Measurements from ENCODE around the gene DLGAP4. TPM values are rescaled to one million over a fixed set of nuclear protein-coding genes. Genes with fewer than 3 reads are reported as not detected.

Gene DLGAP4
- total and polyA plus RNA-seq, 2 of the 8 experiments (the other 6 are each of a cell fraction or from before 2014, with no cell fraction given), result 41.2 to 57.2 TPM

- FAIRE-seq (no peak), DNase-seq (ENCODE audit: low read depth in 1 of 2, low spot score in 2 of 2) (no peak)
- Histone ChIP-seq H2BK12ac (ENCODE audit: low read depth, low read length) (no peak overlapping the region), H2BK5ac (ENCODE audit: low read depth, low read length) (no peak overlapping the region), H4K20me1 (replicated peaks in 1 of 2; ENCODE audit: control insufficient read depth in 1 of 2, insufficient read depth in 2 of 2, low read length in 2 of 2) (peaks cover 0 to 6% of the 10 kb centered on the region in 2 experiments), H3K14ac (ENCODE audit: insufficient read length) (no peak overlapping the region), H3K4me3 (ENCODE audit: extremely low read depth in 1 of 4, insufficient read depth in 2 of 4, low read depth in 3 of 4, low read length in 4 of 4) (no peak overlapping the region), H2AK5ac (ENCODE audit: low read depth, low read length) (no peak overlapping the region), H2BK120ac (replicated peaks; ENCODE audit: low read depth, low read length) (no peak overlapping the region), H3K9ac (replicated peaks in 1 of 4; ENCODE audit: extremely low read depth in 1 of 4, low read depth in 3 of 4, low read length in 3 of 4) (no peak overlapping the region), H3K56ac (replicated peaks; ENCODE audit: insufficient read length, low read depth, low read length) (no peak overlapping the region), H3K4ac (replicated peaks; ENCODE audit: insufficient read length, low read depth, low read length) (no peak overlapping the region), H4K91ac (replicated peaks; ENCODE audit: insufficient read length, low read length) (no peak overlapping the region), H4K5ac (ENCODE audit: insufficient read length, low read depth, low read length) (no peak overlapping the region), H2BK15ac (ENCODE audit: low read length) (no peak overlapping the region), H3K79me1 (ENCODE audit: low read depth, low read length) (no peaks in the 10 kb centered on the region; the same call in 1 of the 2 replicates), H4K8ac (ENCODE audit: extremely low read depth, insufficient read depth, low read length) (no peak overlapping the region), H3K79me2 (ENCODE audit: control insufficient read depth in 1 of 2, insufficient read depth in 2 of 2, low read length in 2 of 2) (no peaks in the 10 kb centered on the region), H3K4me1 (replicated peaks in 1 of 4; ENCODE audit: control insufficient read depth in 3 of 4, insufficient read depth in 4 of 4, low read length in 3 of 4) (peaks cover 0 to 13% (median 8%) of the 10 kb centered on the region in 4 experiments; a peak in 5 of 7 replicates), H2AFZ (ENCODE audit: low read length) (no peak overlapping the region), H2BK20ac (ENCODE audit: low read length) (no peak overlapping the region), H3K36me3 (ENCODE audit: control insufficient read depth in 2 of 4, insufficient read depth in 4 of 4, low read length in 3 of 4) (no peaks in the 10 kb centered on the region; a peak in 1 of 8 replicates), H3K9me3 (ENCODE audit: insufficient read depth in 2 of 2, low read depth in 1 of 2, low read length in 1 of 2) (no peaks in the 10 kb centered on the region), H3K27me3 (replicated peaks in 1 of 4; ENCODE audit: control insufficient read depth in 3 of 4, extremely low read depth in 1 of 4, insufficient read depth in 3 of 4, low read length in 3 of 4) (no peaks in the 10 kb centered on the region; a peak in 1 of 7 replicates), H3K27ac (ENCODE audit: low read depth, low read length) (no peak overlapping the region), H3K23me2 (ENCODE audit: low read depth, low read length) (no peaks in the 10 kb centered on the region), H3K18ac (ENCODE audit: extremely low read depth, low read length) (no peak overlapping the region), H3K23ac (ENCODE audit: insufficient read length) (no peak overlapping the region), H3K4me2 (ENCODE audit: insufficient read depth in 1 of 2, low read depth in 2 of 2, low read length in 2 of 2) (no peak overlapping the region)
- ChIA-PET POLR2A (ENCODE audit: partially characterized antibody) (no interaction called here), CTCF (ENCODE audit: partially characterized antibody) (interaction anchor here (1.1 to 2.1 kb wide), 8 partner anchors 8 to 98 kb away, joined by 3 to 7 read pairs (median 4); no protein-coding TSS in a partner anchor)
- no peak for TF ChIP-seq CTCF (IDR thresholded peaks at IDR 0.05; ENCODE audit: control extremely low read depth in 1 of 3, insufficient read depth in 1 of 3, low read depth in 1 of 3, low read length in 3 of 3)
- TF ChIP-seq CBX8 (IDR thresholded peaks at IDR 0.05; ENCODE audit: borderline replicate concordance, low read depth, low read length), result no peak
- TF ChIP-seq MAX (IDR thresholded peaks at IDR 0.05), result no peak
- TF ChIP-seq PHF8 (conservative IDR thresholded peaks at IDR 0.05; ENCODE audit: low read depth, low read length), result no peak
- WGBS, 2 experiments (ENCODE audit: extremely low coverage in 1 of 2, insufficient coverage in 1 of 2, insufficient read length in 1 of 2, insufficient replicate concordance in 2 of 2, low coverage in 1 of 2, low lambda C conversion rate in 2 of 2, missing lambda C conversion rate in 1 of 2), result 91% methylated on average over 22 of the region's 22 CpGs; no CpG with 5 or more reads in 1 of the 2 experiments
Measured at GRCh38 chr20:36341331-36342020, 35.3 kb downstream of the DLGAP4 start.

Data from H1 (cell line).